WTC11 (cell line): Measurements from ENCODE around the gene CXXC1. TPM values are rescaled to one million over a fixed set of nuclear protein-coding genes. Genes with fewer than 3 reads are reported as not detected.
A peak's percentile ranks its signal among the peaks of the same experiment; 100 is the strongest.

Experiments used
- ATAC-seq: fragments of 200-7000 bp; cut with Tn5 transposase; 2 replicates; pipeline ENCODE4 v1.10.0; 2021; ENCODE audit warnings: mild to moderate bottlenecking, moderate library complexity
- CTCF ChIA-PET: fragments of 300-600 bp; sonication (Branson Sonifier 250); formaldehyde crosslinking; loops from one replicate; lab custom pipeline; 2021; ENCODE audit warnings: antibody characterized with exemption; lab: Charles Lee
- POLR2A ChIA-PET: fragments of 350-600 bp; sonication (Branson Sonifier 250); formaldehyde crosslinking; loops from one replicate; lab custom pipeline; 2021; ENCODE audit warnings: antibody characterized with exemption; lab: Charles Lee
- DNase-seq: peaks from one replicate; pipeline ENCODE4 v3.0.0; 2021; ENCODE audit warnings: low spot score
- H3K27ac Mint-ChIP-seq: 2 replicates; pipeline ENCODE4 v1.8.0; 2021; ENCODE audit warnings: mixed read lengths
- H3K27me3 Mint-ChIP-seq: 2 replicates; pipeline ENCODE4 v1.8.0; 2021; ENCODE audit warnings: low read depth, mild to moderate bottlenecking, moderate library complexity, mixed read lengths
- H3K36me3 Mint-ChIP-seq: 2 replicates; pipeline ENCODE4 v1.8.0; 2021; ENCODE audit warnings: mixed read lengths
- H3K4me1 Mint-ChIP-seq: 2 replicates; pipeline ENCODE4 v1.8.0; 2022; ENCODE audit warnings: mixed read lengths
- H3K4me3 Mint-ChIP-seq: 2 replicates; pipeline ENCODE4 v1.8.0; 2021; ENCODE audit warnings: mild to moderate bottlenecking, moderate library complexity, mixed read lengths
- H3K9me3 Mint-ChIP-seq: 2 replicates; pipeline ENCODE4 v1.8.0; 2021; ENCODE audit warnings: mixed read lengths
- CBFB ChIP-seq: sonication (generic); formaldehyde crosslinking; IDR thresholded peaks from 2 replicates; pipeline ENCODE4 v1.8.1; 2022; ENCODE audit warnings: mild to moderate bottlenecking, low read depth, missing genetic modification reagents
- ETV6 ChIP-seq: sonication (generic); formaldehyde crosslinking; IDR thresholded peaks from 2 replicates; pipeline ENCODE4 v1.8.1; 2022; ENCODE audit warnings: mild to moderate bottlenecking, missing genetic modification reagents
- FOXJ3 ChIP-seq: sonication (generic); formaldehyde crosslinking; IDR thresholded peaks from 2 replicates; pipeline ENCODE4 v1.9.0; 2021; ENCODE audit warnings: missing genetic modification reagents, mild to moderate bottlenecking, borderline replicate concordance
- GABPB1 ChIP-seq: sonication (generic); formaldehyde crosslinking; IDR thresholded peaks from 2 replicates; pipeline ENCODE4 v1.8.1; 2023; ENCODE audit warnings: mild to moderate bottlenecking, missing genetic modification reagents
- MLX ChIP-seq: sonication (generic); formaldehyde crosslinking; IDR thresholded peaks from 2 replicates; pipeline ENCODE4 v1.8.1; 2023; ENCODE audit warnings: mild to moderate bottlenecking, missing genetic modification reagents, moderate library complexity
- RELA ChIP-seq: sonication (generic); formaldehyde crosslinking; IDR thresholded peaks from 2 replicates; pipeline ENCODE4 v1.8.1; 2022; ENCODE audit warnings: missing genetic modification reagents, mild to moderate bottlenecking, borderline replicate concordance
- SOX15 ChIP-seq: fragments of 250-450 bp; sonication (Bioruptor Pico); IDR thresholded peaks from 2 replicates; pipeline ENCODE4 v1.9.0; 2021; ENCODE audit warnings: mild to moderate bottlenecking
- ZNF138 ChIP-seq: sonication (generic); formaldehyde crosslinking; conservative IDR thresholded peaks from 2 replicates; pipeline ENCODE4 v1.8.1; 2022; ENCODE audit warnings: mild to moderate bottlenecking, moderate library complexity, missing genetic modification reagents
- ZNF219 ChIP-seq: sonication (generic); formaldehyde crosslinking; IDR thresholded peaks from 2 replicates; pipeline ENCODE4 v1.8.0; 2023; ENCODE audit warnings: missing genetic modification reagents, mild to moderate bottlenecking, borderline replicate concordance
- ZNF317 ChIP-seq: sonication (generic); formaldehyde crosslinking; IDR thresholded peaks from 2 replicates; pipeline ENCODE4 v1.8.1; 2023; ENCODE audit warnings: low read depth, mild to moderate bottlenecking, moderate library complexity, missing genetic modification reagents, borderline replicate concordance
- ZNF396 ChIP-seq: fragments of 250-450 bp; sonication (Bioruptor Pico); IDR thresholded peaks from 2 replicates; pipeline ENCODE4 v1.8.0; 2021; ENCODE audit warnings: mild to moderate bottlenecking, moderate library complexity, borderline replicate concordance
- total RNA-seq: library from RNA; stranded (reverse); gene quantifications from 3 replicates; pipeline ENCODE4 v1.2.3, GENCODE V29; 2021
- TF ChIP-seq, protein P1 (sequence below): sonication (generic); formaldehyde crosslinking; IDR thresholded peaks from 2 replicates; pipeline ENCODE4 v1.8.0; 2022; ENCODE audit warnings: mild to moderate bottlenecking, missing genetic modification reagents
- TF ChIP-seq, protein P2 (sequence below): sonication (generic); formaldehyde crosslinking; IDR thresholded peaks from 2 replicates; pipeline ENCODE4 v1.8.0; 2023; ENCODE audit warnings: mild to moderate bottlenecking, missing genetic modification reagents
- TF ChIP-seq, protein P3 (sequence below): fragments of 250-450 bp; sonication (Bioruptor Pico); IDR thresholded peaks from 2 replicates; pipeline ENCODE4 v1.9.0; 2021; ENCODE audit warnings: mild to moderate bottlenecking
- TF ChIP-seq, protein P4 (sequence below): sonication (generic); formaldehyde crosslinking; IDR thresholded peaks from 2 replicates; pipeline ENCODE4 v1.8.1; 2023; ENCODE audit warnings: mild to moderate bottlenecking, moderate library complexity, missing genetic modification reagents
- TF ChIP-seq, protein P5 (sequence below): sonication (generic); formaldehyde crosslinking; IDR thresholded peaks from 2 replicates; pipeline ENCODE4 v1.8.1; 2023; ENCODE audit warnings: mild to moderate bottlenecking, missing genetic modification reagents
- TF ChIP-seq, protein P6 (sequence below): sonication (generic); formaldehyde crosslinking; IDR thresholded peaks from 2 replicates; pipeline ENCODE4 v1.8.0; 2023; ENCODE audit warnings: missing genetic modification reagents, mild to moderate bottlenecking, borderline replicate concordance

The CXXC1 gene
- total RNA-seq, 1 experiment from 2014 or later: 94.5 TPM

- ATAC-seq (peak; percentile 98), DNase-seq (peak; percentile 80)
- Mint-ChIP-seq H3K4me1 (0 out of 2 replicates have a peak, but pooled peaks cover 6% of the 10 kb centered on the region), H3K4me3 (peak overlapping the region; percentile 81), H3K27ac (no peak overlapping the region), H3K36me3 (no peaks in the 10 kb centered on the region), H3K9me3 (peaks cover 8% of the 10 kb centered on the region), H3K27me3 (peaks cover 72% of the 10 kb centered on the region)
- ChIA-PET POLR2A (interaction anchor here (0.9 kb wide), 1 partner anchor 77 kb away, joined by 3 read pairs; the partner anchor contains the start of gene SKA1), CTCF (interaction anchor here (1.1 to 2.0 kb wide), 3 partner anchors 9 to 131 kb away, joined by 7 to 10 read pairs (median 10); no protein-coding TSS in a partner anchor)
- TF ChIP-seq SOX15 (CRISPR knock-in tag) (no peak), CBFB (CRISPR knock-in tag) (no peak), FOXJ3 (CRISPR knock-in tag) (no peak), MLX (no peak)
These were observed 10.3 kb upstream of the CXXC1 start for GRCh38 chr18:50297621-50298442.

DNA sequence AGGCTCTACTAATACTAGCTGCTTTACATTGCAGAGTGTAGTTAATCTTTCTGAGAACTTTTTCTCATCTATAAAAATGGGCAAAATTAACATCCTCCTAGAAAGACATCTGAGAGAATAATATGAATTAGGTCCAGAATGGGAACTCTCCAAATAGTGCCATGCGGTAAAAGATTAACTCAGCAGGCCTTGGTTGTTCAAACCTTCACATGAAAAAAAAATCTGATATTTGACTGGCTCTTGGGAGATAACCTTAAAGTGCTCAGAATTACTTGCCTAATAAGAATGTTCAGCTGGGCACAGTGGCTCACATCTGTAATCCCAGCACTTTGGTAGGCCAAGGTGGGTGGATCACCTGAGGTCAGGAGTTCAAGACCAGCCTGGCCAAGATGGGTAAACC lies 5.5 kb upstream of the CXXC1 start:
- TF ChIP-seq, protein P1, sequence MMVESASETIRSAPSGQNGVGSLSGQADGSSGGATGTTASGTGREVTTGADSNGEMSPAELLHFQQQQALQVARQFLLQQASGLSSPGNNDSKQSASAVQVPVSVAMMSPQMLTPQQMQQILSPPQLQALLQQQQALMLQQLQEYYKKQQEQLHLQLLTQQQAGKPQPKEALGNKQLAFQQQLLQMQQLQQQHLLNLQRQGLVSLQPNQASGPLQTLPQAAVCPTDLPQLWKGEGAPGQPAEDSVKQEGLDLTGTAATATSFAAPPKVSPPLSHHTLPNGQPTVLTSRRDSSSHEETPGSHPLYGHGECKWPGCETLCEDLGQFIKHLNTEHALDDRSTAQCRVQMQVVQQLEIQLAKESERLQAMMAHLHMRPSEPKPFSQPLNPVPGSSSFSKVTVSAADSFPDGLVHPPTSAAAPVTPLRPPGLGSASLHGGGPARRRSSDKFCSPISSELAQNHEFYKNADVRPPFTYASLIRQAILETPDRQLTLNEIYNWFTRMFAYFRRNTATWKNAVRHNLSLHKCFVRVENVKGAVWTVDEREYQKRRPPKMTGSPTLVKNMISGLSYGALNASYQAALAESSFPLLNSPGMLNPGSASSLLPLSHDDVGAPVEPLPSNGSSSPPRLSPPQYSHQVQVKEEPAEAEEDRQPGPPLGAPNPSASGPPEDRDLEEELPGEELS: no peak
- TF ChIP-seq ZNF317 (no peak), ZNF396 (CRISPR knock-in tag) (no peak), RELA (CRISPR knock-in tag) (no peak), ZNF219 (CRISPR knock-in tag) (no peak), ETV6 (CRISPR knock-in tag) (no peak), ZNF138 (CRISPR knock-in tag) (no peak), GABPB1 (no peak)
- TF ChIP-seq, protein P2, sequence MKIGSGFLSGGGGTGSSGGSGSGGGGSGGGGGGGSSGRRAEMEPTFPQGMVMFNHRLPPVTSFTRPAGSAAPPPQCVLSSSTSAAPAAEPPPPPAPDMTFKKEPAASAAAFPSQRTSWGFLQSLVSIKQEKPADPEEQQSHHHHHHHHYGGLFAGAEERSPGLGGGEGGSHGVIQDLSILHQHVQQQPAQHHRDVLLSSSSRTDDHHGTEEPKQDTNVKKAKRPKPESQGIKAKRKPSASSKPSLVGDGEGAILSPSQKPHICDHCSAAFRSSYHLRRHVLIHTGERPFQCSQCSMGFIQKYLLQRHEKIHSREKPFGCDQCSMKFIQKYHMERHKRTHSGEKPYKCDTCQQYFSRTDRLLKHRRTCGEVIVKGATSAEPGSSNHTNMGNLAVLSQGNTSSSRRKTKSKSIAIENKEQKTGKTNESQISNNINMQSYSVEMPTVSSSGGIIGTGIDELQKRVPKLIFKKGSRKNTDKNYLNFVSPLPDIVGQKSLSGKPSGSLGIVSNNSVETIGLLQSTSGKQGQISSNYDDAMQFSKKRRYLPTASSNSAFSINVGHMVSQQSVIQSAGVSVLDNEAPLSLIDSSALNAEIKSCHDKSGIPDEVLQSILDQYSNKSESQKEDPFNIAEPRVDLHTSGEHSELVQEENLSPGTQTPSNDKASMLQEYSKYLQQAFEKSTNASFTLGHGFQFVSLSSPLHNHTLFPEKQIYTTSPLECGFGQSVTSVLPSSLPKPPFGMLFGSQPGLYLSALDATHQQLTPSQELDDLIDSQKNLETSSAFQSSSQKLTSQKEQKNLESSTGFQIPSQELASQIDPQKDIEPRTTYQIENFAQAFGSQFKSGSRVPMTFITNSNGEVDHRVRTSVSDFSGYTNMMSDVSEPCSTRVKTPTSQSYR (CRISPR knock-in tag): no peak
- TF ChIP-seq, protein P3, sequence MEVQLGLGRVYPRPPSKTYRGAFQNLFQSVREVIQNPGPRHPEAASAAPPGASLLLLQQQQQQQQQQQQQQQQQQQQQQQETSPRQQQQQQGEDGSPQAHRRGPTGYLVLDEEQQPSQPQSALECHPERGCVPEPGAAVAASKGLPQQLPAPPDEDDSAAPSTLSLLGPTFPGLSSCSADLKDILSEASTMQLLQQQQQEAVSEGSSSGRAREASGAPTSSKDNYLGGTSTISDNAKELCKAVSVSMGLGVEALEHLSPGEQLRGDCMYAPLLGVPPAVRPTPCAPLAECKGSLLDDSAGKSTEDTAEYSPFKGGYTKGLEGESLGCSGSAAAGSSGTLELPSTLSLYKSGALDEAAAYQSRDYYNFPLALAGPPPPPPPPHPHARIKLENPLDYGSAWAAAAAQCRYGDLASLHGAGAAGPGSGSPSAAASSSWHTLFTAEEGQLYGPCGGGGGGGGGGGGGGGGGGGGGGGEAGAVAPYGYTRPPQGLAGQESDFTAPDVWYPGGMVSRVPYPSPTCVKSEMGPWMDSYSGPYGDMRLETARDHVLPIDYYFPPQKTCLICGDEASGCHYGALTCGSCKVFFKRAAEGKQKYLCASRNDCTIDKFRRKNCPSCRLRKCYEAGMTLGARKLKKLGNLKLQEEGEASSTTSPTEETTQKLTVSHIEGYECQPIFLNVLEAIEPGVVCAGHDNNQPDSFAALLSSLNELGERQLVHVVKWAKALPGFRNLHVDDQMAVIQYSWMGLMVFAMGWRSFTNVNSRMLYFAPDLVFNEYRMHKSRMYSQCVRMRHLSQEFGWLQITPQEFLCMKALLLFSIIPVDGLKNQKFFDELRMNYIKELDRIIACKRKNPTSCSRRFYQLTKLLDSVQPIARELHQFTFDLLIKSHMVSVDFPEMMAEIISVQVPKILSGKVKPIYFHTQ: no peak
- TF ChIP-seq, protein P4, sequence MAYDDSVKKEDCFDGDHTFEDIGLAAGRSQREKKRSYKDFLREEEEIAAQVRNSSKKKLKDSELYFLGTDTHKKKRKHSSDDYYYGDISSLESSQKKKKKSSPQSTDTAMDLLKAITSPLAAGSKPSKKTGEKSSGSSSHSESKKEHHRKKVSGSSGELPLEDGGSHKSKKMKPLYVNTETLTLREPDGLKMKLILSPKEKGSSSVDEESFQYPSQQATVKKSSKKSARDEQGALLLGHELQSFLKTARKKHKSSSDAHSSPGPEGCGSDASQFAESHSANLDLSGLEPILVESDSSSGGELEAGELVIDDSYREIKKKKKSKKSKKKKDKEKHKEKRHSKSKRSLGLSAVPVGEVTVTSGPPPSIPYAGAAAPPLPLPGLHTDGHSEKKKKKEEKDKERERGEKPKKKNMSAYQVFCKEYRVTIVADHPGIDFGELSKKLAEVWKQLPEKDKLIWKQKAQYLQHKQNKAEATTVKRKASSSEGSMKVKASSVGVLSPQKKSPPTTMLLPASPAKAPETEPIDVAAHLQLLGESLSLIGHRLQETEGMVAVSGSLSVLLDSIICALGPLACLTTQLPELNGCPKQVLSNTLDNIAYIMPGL: no peak
- TF ChIP-seq, protein P5, sequence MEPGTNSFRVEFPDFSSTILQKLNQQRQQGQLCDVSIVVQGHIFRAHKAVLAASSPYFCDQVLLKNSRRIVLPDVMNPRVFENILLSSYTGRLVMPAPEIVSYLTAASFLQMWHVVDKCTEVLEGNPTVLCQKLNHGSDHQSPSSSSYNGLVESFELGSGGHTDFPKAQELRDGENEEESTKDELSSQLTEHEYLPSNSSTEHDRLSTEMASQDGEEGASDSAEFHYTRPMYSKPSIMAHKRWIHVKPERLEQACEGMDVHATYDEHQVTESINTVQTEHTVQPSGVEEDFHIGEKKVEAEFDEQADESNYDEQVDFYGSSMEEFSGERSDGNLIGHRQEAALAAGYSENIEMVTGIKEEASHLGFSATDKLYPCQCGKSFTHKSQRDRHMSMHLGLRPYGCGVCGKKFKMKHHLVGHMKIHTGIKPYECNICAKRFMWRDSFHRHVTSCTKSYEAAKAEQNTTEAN: no peak
- TF ChIP-seq, protein P6, sequence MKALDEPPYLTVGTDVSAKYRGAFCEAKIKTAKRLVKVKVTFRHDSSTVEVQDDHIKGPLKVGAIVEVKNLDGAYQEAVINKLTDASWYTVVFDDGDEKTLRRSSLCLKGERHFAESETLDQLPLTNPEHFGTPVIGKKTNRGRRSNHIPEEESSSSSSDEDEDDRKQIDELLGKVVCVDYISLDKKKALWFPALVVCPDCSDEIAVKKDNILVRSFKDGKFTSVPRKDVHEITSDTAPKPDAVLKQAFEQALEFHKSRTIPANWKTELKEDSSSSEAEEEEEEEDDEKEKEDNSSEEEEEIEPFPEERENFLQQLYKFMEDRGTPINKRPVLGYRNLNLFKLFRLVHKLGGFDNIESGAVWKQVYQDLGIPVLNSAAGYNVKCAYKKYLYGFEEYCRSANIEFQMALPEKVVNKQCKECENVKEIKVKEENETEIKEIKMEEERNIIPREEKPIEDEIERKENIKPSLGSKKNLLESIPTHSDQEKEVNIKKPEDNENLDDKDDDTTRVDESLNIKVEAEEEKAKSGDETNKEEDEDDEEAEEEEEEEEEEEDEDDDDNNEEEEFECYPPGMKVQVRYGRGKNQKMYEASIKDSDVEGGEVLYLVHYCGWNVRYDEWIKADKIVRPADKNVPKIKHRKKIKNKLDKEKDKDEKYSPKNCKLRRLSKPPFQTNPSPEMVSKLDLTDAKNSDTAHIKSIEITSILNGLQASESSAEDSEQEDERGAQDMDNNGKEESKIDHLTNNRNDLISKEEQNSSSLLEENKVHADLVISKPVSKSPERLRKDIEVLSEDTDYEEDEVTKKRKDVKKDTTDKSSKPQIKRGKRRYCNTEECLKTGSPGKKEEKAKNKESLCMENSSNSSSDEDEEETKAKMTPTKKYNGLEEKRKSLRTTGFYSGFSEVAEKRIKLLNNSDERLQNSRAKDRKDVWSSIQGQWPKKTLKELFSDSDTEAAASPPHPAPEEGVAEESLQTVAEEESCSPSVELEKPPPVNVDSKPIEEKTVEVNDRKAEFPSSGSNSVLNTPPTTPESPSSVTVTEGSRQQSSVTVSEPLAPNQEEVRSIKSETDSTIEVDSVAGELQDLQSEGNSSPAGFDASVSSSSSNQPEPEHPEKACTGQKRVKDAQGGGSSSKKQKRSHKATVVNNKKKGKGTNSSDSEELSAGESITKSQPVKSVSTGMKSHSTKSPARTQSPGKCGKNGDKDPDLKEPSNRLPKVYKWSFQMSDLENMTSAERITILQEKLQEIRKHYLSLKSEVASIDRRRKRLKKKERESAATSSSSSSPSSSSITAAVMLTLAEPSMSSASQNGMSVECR (CRISPR knock-in tag): no peak
- Mint-ChIP-seq H3K27ac (no peak overlapping the region), H3K36me3 (no peaks in the 10 kb centered on the region), H3K27me3 (peaks cover 39% of the 10 kb centered on the region), H3K4me3 (no peak overlapping the region), H3K4me1 (peaks cover 5% of the 10 kb centered on the region; the same call in 1 of the 2 replicates), H3K9me3 (peaks cover 8% of the 10 kb centered on the region)
- POLR2A ChIA-PET: no interaction called here
- ATAC-seq: no peak
- CTCF ChIA-PET: no interaction called here
- DNase-seq: no peak
